ENCODE measurements around the gene ADAMTS10. TPM values are rescaled to one million over a fixed set of nuclear protein-coding genes. Genes with fewer than 3 reads are reported as not detected.
A peak's percentile ranks its signal among the peaks of the same experiment; 100 is the strongest.

Gene ADAMTS10
- total RNA-seq, 1 donor from 2014 or later = 0.80 TPM

DNA sequence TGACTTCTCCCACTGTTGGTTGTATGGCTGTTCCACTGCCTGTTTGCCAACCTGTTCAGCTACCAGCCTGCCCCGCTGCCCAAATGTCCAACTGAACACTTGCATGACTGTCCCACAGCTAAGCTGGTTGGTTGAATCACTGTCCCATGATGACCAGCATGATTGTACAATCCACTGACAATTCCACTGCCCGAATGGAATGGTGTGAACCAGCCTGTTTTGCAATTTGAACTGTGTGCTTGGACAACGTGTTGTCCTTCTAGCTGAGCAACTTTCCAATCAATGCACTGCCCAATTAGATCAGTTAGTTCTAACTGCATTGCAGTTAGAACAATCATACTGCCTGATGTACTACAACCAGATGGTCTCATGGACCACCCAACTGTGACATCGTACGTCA, 8.7 kb downstream of the ADAMTS10 start:
- Mint-ChIP-seq H3K4me1 (ENCODE audit: low read depth) (no peaks in the 10 kb centered on the region), H3K27me3 (ENCODE audit: low read depth) (peaks cover 2% of the 10 kb centered on the region), H3K9me3 (no peaks in the 10 kb centered on the region), H3K36me3 (ENCODE audit: low read depth) (no peaks in the 10 kb centered on the region), H3K4me3 (ENCODE audit: low read depth) (no peak overlapping the region), H3K27ac (no peak overlapping the region)
- DNase-seq (ENCODE audit: low spot score) = no peak
- intact Hi-C loops (cut with micrococcal nuclease) = no loop called here

DNA sequence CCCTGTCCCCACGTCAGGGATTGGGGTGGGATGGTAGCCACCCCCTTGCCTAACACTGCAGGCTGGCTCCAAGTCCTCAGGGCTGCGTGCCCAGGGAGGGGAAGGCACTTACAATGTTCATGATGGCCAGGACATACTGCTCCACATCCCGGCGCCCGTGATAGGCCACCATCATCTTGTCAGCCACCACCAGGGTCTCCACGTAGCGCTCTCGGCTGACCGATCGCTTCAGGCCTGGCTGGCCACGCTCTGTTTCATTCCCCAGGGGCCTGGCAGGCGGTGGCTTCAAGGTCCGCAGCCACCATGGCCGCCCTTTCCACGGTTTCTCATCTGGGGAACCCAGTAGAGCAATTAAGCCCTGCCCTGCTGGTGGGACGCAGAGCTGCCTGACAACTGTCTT, 9.7 kb downstream of the ADAMTS10 start:
- Mint-ChIP-seq H3K27me3 (ENCODE audit: low read depth) (no peaks in the 10 kb centered on the region), H3K36me3 (ENCODE audit: low read depth) (no peaks in the 10 kb centered on the region), H3K9me3 (no peaks in the 10 kb centered on the region), H3K27ac (no peak overlapping the region), H3K4me3 (ENCODE audit: low read depth) (no peak overlapping the region), H3K4me1 (ENCODE audit: low read depth) (no peaks in the 10 kb centered on the region)
- intact Hi-C loops (cut with micrococcal nuclease) = no loop called here
- no peak for DNase-seq (ENCODE audit: low spot score)

DNA sequence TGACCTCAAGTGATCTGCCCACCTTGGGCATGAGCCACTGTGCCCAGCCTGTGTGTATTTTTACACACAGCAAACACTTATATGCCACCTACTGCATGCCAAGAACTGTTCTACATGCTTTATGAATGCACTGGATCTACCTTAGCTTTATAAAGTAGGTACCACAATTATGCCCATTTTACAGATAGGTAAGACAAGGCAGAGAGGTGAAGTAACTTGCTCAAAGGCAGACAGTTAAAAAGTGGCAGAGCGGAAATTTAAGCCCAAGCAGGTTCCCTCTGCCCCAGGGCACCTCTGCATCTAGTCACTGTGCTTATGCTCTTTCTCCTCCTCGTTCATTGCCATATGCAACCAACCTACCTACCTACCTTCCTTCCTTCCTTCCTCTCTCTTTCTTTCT, 10.5 kb downstream of the ADAMTS10 start:
- Mint-ChIP-seq H3K36me3 (ENCODE audit: low read depth) (no peaks in the 10 kb centered on the region), H3K27ac (no peak overlapping the region), H3K9me3 (no peaks in the 10 kb centered on the region), H3K27me3 (ENCODE audit: low read depth) (no peaks in the 10 kb centered on the region), H3K4me3 (ENCODE audit: low read depth) (no peak overlapping the region), H3K4me1 (ENCODE audit: low read depth) (no peaks in the 10 kb centered on the region)
- DNase-seq (ENCODE audit: low spot score) = no peak
- intact Hi-C loops (cut with micrococcal nuclease) = no loop called here

DNA sequence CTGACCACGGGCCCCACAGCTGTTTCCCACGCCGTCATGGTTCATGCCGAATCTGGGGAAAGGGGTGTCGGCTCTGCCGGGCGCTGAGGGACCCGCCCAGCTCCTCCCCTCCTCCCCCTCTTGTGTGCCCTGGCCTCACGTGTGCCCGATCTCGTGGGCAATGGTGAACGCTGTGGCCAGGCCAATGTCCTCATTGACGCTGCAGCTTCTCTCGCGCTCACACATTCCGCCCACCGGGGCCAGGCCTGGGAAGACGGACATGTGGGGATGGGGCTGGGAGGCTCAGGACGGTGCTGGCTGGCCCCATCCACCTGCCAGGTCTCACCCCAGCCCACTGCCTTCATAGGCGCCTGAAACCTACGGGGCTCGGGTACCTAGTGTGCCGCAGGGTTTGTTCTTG, 14.3 kb downstream of the ADAMTS10 start:
- intact Hi-C loops (cut with micrococcal nuclease) = no loop called here
- no peaks in the 10 kb centered on the region for H3K36me3 Mint-ChIP-seq (ENCODE audit: low read depth)
- no peak for DNase-seq (ENCODE audit: low spot score)
- peaks cover 14% of the 10 kb centered on the region for H3K27me3 Mint-ChIP-seq (ENCODE audit: low read depth)
- no peak overlapping the region for H3K27ac Mint-ChIP-seq
- H3K4me1 Mint-ChIP-seq (ENCODE audit: low read depth) = peaks cover 7% of the 10 kb centered on the region
- no peak overlapping the region for H3K4me3 Mint-ChIP-seq (ENCODE audit: low read depth)
- H3K9me3 Mint-ChIP-seq = peaks cover 20% of the 10 kb centered on the region

DNA sequence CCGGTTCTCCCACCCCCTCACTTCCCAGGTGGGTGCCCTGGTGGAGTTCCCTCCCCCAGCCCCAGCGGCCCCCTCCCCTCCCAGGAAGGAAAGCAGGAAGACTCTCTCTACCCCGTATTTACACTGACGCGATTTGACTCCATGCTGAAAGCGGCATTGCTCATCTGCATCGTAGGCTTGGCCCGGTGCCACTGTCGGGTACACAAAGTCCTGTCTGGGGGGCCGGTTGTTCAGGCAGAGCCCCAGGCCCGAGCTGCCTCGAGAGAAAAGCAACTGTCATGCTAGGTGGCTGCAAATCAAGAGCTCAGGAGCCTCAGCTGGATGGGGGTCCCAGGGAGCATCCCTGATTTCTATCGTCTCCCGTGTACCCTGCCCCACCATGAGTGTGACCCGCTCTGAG, 14.9 kb downstream of the ADAMTS10 start:
- H3K27me3 Mint-ChIP-seq (ENCODE audit: low read depth) = peaks cover 18% of the 10 kb centered on the region
- no peak overlapping the region for H3K27ac Mint-ChIP-seq
- H3K36me3 Mint-ChIP-seq (ENCODE audit: low read depth) = no peaks in the 10 kb centered on the region
- H3K4me3 Mint-ChIP-seq (ENCODE audit: low read depth) = no peak overlapping the region
- DNase-seq (ENCODE audit: low spot score) = no peak
- H3K4me1 Mint-ChIP-seq (ENCODE audit: low read depth) = peaks cover 7% of the 10 kb centered on the region
- intact Hi-C loops (cut with micrococcal nuclease) = no loop called here
- peaks cover 20% of the 10 kb centered on the region for H3K9me3 Mint-ChIP-seq

DNA sequence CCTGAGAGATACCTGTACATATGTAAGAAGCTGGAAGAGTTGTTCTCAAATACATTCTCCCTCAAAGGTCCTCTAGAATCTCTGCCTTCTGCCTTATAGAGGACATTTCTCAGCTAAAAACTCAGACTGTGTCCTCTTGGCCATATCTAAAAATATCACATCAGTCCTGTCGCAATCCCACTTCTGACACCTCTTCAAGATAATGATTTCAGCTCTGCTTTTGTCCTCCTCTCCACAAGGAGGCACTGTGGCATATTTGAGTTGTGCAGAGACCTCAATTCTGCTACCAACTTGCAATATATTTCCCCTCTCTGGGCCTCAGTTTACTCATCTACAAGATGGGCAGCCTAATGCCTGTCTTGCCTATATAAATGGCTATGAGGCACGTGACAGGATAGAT, 16.6 kb downstream of the ADAMTS10 start:
- no peaks in the 10 kb centered on the region for H3K36me3 Mint-ChIP-seq (ENCODE audit: low read depth)
- peaks cover 20% of the 10 kb centered on the region for H3K9me3 Mint-ChIP-seq
- DNase-seq (ENCODE audit: low spot score) = no peak
- no peak overlapping the region for H3K4me3 Mint-ChIP-seq (ENCODE audit: low read depth)
- intact Hi-C loops (cut with micrococcal nuclease) = no loop called here
- H3K4me1 Mint-ChIP-seq (ENCODE audit: low read depth) = peaks cover 7% of the 10 kb centered on the region
- no peak overlapping the region for H3K27ac Mint-ChIP-seq
- H3K27me3 Mint-ChIP-seq (ENCODE audit: low read depth) = peaks cover 18% of the 10 kb centered on the region

DNA sequence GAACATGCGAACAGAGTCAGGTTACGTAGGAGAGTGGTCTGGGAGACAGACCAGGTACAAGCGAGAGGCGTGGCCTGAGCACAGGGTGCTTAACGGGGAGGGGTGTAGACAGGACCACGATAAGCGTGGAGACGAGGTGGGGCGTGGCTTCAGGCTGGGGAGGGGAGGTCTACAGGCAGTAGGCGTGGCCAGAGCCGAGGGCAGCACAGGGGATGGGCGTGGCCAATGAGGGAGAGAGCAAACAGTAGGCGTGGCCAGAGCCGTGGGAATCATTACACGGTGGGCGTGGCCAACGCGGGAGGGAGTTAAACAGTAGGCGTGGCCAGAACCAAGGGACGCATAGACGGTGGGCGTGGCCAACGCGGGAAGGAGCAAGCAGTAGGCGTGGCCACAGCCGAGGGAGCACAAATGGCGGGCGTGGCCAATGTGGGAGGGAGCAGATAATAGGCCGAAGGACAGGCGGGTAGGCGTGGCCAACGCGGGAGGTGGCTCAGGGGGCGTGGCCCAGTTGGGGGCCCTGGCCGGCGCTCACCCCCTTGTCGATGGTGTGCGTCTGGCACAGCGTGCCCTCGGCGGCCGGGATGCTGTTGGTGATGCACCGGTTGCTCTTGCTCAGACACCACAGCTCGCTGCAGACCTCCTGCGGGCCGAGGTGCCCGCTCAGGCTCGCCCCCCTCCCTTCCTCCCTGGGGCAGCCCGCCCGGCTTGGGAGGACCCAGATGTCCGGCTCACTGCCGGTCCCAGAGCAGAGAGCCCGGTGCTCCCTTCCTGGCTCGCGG, 18.1 kb downstream of the ADAMTS10 start:
- Mint-ChIP-seq H3K4me1 (ENCODE audit: low read depth) (peaks cover 7% of the 10 kb centered on the region), H3K27ac (no peak overlapping the region), H3K36me3 (ENCODE audit: low read depth) (no peaks in the 10 kb centered on the region), H3K9me3 (peaks cover 20% of the 10 kb centered on the region), H3K4me3 (ENCODE audit: low read depth) (peak overlapping the region; percentile 51), H3K27me3 (ENCODE audit: low read depth) (peaks cover 18% of the 10 kb centered on the region)
- peak; percentile 74 for DNase-seq (ENCODE audit: low spot score)
- intact Hi-C loops (cut with micrococcal nuclease) = no loop called here

DNA sequence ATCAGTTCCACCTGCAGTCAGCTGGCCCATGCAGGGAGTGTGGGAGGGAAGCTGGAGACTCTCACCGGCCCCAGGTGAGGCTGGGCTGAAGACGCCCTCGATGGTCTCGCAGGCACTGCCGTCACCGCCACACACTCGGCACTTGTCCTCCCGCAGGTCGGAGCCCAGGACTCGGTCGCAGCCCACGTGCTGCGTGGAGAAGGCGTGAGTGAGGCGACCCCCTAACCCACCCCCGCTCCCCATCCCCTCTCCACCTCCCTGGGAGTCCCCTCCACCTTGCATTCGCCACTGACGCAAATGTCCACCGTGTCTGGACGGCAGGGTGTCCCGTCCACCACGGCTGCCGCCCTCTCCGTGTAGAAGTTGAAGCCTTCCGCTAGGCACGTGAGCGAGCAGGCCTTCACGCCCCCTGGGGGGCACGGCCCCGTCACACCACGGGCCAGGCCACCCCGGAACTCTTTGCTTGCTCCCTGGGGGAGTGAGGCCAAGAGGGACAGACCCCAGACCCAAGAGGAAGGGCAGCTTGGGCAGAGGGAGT, 21.3 kb downstream of the ADAMTS10 start:
- H3K27me3 Mint-ChIP-seq (ENCODE audit: low read depth) = peaks cover 18% of the 10 kb centered on the region
- peaks cover 7% of the 10 kb centered on the region for H3K4me1 Mint-ChIP-seq (ENCODE audit: low read depth)
- no peak overlapping the region for H3K4me3 Mint-ChIP-seq (ENCODE audit: low read depth)
- H3K27ac Mint-ChIP-seq = no peak overlapping the region
- H3K9me3 Mint-ChIP-seq = peaks cover 15% of the 10 kb centered on the region
- intact Hi-C loops (cut with micrococcal nuclease) = loop anchor here (10.0 kb wide), 1 partner anchor 174 kb away; the partner anchor contains the start of gene MARCHF2
- no peaks in the 10 kb centered on the region for H3K36me3 Mint-ChIP-seq (ENCODE audit: low read depth)
- no peak for DNase-seq (ENCODE audit: low spot score)

DNA sequence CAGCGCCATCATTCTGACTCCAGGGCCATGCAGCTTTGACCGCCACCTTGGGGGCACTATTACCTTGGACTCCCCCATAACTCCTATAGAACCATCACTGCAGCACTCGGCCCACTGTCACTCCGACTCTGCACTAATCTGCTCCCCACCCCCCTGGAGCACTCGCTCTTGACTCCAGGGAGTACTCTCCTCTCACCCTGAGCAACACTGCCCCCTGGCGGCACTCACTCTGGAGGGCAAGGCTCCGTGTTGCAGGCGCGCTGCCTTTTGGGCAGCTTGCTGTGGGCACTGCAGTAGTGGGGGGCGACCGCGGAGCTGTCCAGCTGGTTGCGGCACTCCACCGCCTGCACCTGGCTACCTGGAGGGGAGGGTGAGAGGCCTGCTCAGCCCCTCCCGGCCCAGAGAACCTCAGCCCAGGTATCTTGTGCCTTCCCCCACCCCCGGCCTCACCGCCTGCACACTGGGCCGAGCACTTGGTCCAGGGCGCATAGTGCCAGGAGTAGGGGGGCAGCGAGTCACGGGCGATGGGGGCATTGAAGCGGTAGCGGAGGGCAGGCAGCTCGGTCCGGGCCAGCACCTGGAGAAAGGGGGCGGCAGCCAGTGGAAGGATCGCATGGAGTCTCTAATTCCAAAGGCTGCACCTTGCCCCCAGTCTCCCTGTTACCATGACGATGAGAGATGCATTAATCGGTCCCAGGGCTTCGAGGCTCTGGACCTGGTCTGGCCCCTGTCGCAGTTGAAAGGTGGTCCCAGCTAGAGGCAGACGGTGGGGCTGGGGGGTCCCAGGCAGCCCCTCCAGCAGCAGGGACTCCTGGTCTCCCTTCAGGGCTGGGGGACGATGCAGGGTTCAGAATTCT, 24.4 kb downstream of the ADAMTS10 start:
- H3K4me3 Mint-ChIP-seq (ENCODE audit: low read depth) = no peak overlapping the region
- no peaks in the 10 kb centered on the region for H3K36me3 Mint-ChIP-seq (ENCODE audit: low read depth)
- DNase-seq (ENCODE audit: low spot score) = peak; percentile 44
- H3K27me3 Mint-ChIP-seq (ENCODE audit: low read depth) = peaks cover 3% of the 10 kb centered on the region
- H3K4me1 Mint-ChIP-seq (ENCODE audit: low read depth) = no peaks in the 10 kb centered on the region
- no peaks in the 10 kb centered on the region for H3K9me3 Mint-ChIP-seq
- no peak overlapping the region for H3K27ac Mint-ChIP-seq
- intact Hi-C loops (cut with micrococcal nuclease) = loop anchor here (10.0 kb wide), 1 partner anchor 171 kb away; the partner anchor contains the start of gene MARCHF2

DNA sequence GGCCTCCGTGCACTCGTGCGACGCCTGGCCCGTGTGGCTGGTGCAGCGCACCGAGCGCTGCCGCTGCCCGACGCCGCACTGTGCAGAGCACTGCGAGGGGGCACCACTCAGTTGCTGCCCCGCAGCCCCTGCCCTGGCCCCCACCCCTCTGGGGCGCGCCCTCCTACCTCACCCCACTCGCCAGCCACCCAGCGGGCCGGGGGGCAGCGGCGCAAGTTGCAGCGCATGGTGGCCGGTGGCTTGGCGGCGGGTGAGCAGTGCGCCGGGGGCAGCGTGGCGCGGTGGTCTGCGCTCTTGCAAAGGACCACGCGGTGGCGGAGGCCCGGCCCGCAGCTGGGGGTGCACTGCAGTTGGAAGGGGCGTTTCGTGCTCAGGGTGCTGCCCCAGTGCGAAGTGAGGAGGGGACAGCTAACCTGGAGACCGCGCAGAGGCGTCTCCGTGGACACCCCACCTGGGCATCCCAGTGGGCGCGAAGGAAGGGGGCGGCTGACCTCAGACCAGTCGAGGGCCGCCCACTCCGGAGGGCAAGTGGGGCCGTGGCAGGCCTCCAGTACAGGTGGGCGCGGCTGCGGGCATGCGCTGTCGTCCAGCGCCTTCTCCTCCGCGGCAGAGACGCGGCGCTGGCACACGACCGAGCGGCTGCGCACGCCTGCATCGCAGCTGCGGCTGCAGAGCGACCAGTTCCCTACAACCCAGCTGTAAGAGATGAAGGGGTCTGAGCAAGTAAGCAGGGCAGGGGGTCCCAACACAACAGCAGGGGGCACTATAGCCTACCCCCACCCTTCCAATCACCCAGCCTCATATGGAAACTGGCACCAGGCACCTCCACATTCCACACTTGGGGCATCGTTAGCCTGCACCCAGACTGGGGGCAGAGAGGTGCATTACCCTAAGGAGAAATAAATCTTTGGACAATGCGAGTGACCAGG, 25.3 kb downstream of the ADAMTS10 start:
- no peak overlapping the region for H3K4me3 Mint-ChIP-seq (ENCODE audit: low read depth)
- no peaks in the 10 kb centered on the region for H3K36me3 Mint-ChIP-seq (ENCODE audit: low read depth)
- no peaks in the 10 kb centered on the region for H3K9me3 Mint-ChIP-seq
- no peak overlapping the region for H3K27ac Mint-ChIP-seq
- H3K27me3 Mint-ChIP-seq (ENCODE audit: low read depth) = no peaks in the 10 kb centered on the region
- H3K4me1 Mint-ChIP-seq (ENCODE audit: low read depth) = no peaks in the 10 kb centered on the region
- DNase-seq (ENCODE audit: low spot score) = no peak
- intact Hi-C loops (cut with micrococcal nuclease) = loop anchor here (10.0 kb wide), 1 partner anchor 170 kb away; the partner anchor contains the start of gene MARCHF2

DNA sequence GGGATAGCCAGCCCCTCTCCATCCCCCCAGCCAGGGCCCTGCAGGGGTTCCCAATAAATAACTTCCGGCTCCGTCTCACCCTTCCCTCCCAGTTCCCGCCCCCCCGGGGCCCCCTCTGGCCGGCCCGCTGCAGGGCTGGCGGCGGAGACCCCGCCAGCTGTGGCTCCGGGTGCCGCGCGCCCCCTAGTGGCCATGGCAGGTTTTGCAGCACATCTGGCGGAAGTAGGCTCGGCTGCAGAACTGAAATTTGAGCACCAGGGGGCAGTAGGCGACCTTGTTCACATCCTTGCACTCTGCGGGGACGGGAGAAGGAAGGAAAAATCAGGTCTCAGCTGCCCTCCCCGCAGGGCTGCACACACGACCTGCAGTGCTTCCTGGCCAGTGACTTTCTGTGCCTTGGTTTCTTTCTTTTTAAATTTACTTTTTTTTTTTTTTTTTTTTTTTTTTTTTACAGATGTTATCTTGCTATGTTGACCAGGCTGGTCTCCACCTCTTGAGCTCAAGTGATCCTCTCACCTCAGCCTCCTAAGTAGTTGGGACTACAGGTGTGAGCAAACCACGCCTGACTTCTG, 29.7 kb downstream of the ADAMTS10 start:
- Mint-ChIP-seq H3K9me3 (no peaks in the 10 kb centered on the region), H3K27me3 (ENCODE audit: low read depth) (peaks cover 4% of the 10 kb centered on the region), H3K4me3 (ENCODE audit: low read depth) (no peak overlapping the region), H3K27ac (no peak overlapping the region), H3K36me3 (ENCODE audit: low read depth) (peaks cover under 1% of the 10 kb centered on the region), H3K4me1 (ENCODE audit: low read depth) (peaks cover 23% of the 10 kb centered on the region)
- intact Hi-C loops (cut with micrococcal nuclease) = loop anchor here (10.0 kb wide), 1 partner anchor 166 kb away; the partner anchor contains the start of gene MARCHF2
- peak; percentile 78 for DNase-seq (ENCODE audit: low spot score)

Data from activated T-helper 2 cell treated with anti-CD3 and anti-CD28 coated beads, Interferon-gamma antibody, Interleukin-2, Interleukin-4, amounts not matched to agents 10 μg/mL and 5 μg/mL and 100 μg/mL, durations not matched to agents 14 hours and 24 hours and 36 hours (primary cell).